8988T (cell line): Measurements from ENCODE around the gene PLSCR3.

Experiments used
- DNase-seq: peaks from one replicate; pipeline ENCODE4 v3.0.0; 2011

The PLSCR3 gene

GRCh38 chr17:7405350-7406234 is 11.3 kb upstream of the PLSCR3 start:
- DNase-seq: no peak

GRCh38 chr17:7404737-7405349 is 10.5 kb upstream of the PLSCR3 start:
- DNase-seq: peak; percentile 64

GRCh38 chr17:7403977-7404736 is 9.8 kb upstream of the PLSCR3 start, which contains the start of gene TMEM256:
Gene TMEM256 (minus strand): TSS chr17:7404097. CDS start chr17:7404084, 13 bp downstream.
- DNase-seq: peak; percentile 80

- no peak for DNase-seq
Measured at GRCh38 chr17:7403727-7403976, 9.3 kb upstream of the PLSCR3 start.

GRCh38 chr17:7403043-7403726 is 8.9 kb upstream of the PLSCR3 start:
- no peak for DNase-seq

- DNase-seq: no peak
Measured at GRCh38 chr17:7398612-7399011, 4.3 kb upstream of the PLSCR3 start.

- DNase-seq: no peak
Measured at GRCh38 chr17:7396147-7396546, 1.8 kb upstream of the PLSCR3 start.

GRCh38 chr17:7393613-7394451 is 493 bp downstream of the PLSCR3 start:
- DNase-seq: no peak

- no peak for DNase-seq
Measured at GRCh38 chr17:7392696-7393612, 1.4 kb downstream of the PLSCR3 start.

GRCh38 chr17:7391307-7391706 is 3.0 kb downstream of the PLSCR3 start:
- no peak for DNase-seq

- no peak for DNase-seq
Measured at GRCh38 chr17:7389924-7390910, 4.1 kb downstream of the PLSCR3 start.

- no peak for DNase-seq
Measured at GRCh38 chr17:7388856-7389255, 5.5 kb downstream of the PLSCR3 start.

- DNase-seq: no peak
Measured at GRCh38 chr17:7384489-7385081, 9.7 kb downstream of the PLSCR3 start.

- DNase-seq: no peak
Measured at GRCh38 chr17:7383742-7384488, 10.4 kb downstream of the PLSCR3 start.

GRCh38 chr17:7383371-7383741 is 11.0 kb downstream of the PLSCR3 start:
- DNase-seq: no peak

- DNase-seq: no peak
Measured at GRCh38 chr17:7382901-7383300, 11.4 kb downstream of the PLSCR3 start.

GRCh38 chr17:7380855-7381683 is 13.3 kb downstream of the PLSCR3 start, which contains the start of gene TNK1:
Gene TNK1 (plus strand): TSS chr17:7381089. CDS start chr17:7382927, 1,838 bp downstream.
- no peak for DNase-seq

GRCh38 chr17:7380321-7380720 is 14.0 kb downstream of the PLSCR3 start:
- DNase-seq: no peak
